ENCODE data around the gene KRTAP10-3. TPM values are rescaled to one million over a fixed set of nuclear protein-coding genes. Genes with fewer than 3 reads are reported as not detected.

The KRTAP10-3 gene
- total RNA-seq, 1 experiment from 2014 or later = not detected

DNA sequence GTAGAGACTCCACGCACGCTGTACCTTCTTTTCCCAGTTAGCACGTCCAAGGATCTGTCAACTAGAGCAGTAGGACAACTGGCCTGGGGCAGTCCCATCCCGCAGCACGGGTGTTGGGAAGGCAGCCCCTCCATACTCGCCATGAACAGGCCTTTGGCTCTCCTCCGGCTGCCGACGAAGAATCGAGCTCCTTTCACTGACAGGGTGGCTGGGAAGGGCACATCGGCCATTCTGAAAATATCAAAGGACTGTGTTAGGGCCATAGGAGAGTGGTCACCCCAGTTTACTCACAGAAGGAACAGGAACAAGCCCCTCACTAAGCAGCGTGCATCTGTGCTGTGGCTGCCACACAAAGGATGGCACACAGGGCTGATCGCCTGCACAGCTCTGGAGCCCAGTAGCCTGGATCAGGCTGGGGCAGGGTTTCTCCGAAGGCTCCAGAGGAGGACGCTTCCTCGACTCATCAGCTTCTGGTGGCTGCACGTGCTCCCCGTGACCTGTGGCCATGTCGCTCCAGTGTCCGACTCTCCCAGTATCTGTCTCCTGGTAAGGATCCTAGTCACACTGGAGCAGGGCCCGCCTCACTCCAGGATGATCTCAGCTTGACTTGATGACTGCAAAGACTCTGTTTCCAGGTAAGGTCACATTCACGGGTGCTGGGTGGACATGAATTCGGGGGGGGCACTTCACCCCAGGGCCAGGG lies 27.5 kb downstream of the KRTAP10-3 start:
- Histone ChIP-seq H2AFZ (ENCODE audit: low read depth, low read length, poor library complexity, severe bottlenecking) (no peak overlapping the region), H3K27me3 (ENCODE audit: insufficient read depth, low read length) (no peaks in the 10 kb centered on the region), H3K79me2 (ENCODE audit: insufficient read depth, low read length) (no peaks in the 10 kb centered on the region), H3K27ac (ENCODE audit: low read depth, low read length) (no peak overlapping the region), H3K9me2 (ENCODE audit: insufficient read depth) (no peaks in the 10 kb centered on the region), H4K20me1 (ENCODE audit: insufficient read depth) (no peaks in the 10 kb centered on the region), H3K4me1 (ENCODE audit: control insufficient read depth in 1 of 2, insufficient read depth in 2 of 2, low read length in 2 of 2) (no peaks in the 10 kb centered on the region), H3K9me3 (ENCODE audit: control insufficient read depth in 1 of 2, insufficient read depth in 1 of 2, low read depth in 1 of 2, low read length in 2 of 2) (no peaks in the 10 kb centered on the region), H3K36me3 (ENCODE audit: control insufficient read depth in 1 of 2, insufficient read depth in 2 of 2, low read length in 2 of 2) (no peaks in the 10 kb centered on the region), H3K4me3 (replicated peaks in 1 of 2; ENCODE audit: low read depth in 1 of 2, low read length in 2 of 2) (no peak overlapping the region), H3K4me2 (ENCODE audit: low read length) (no peak overlapping the region), H3K9ac (ENCODE audit: low read length) (no peak overlapping the region)
- intact Hi-C loops (cut with micrococcal nuclease) = no loop called here
- ChIA-PET RAD21 (ENCODE audit: low non-redundant PET in 1 of 2, low total read pairs in 2 of 2, uncharacterized antibody in 2 of 2, unreplicated experiment in 2 of 2) (no interaction called here), POLR2A (no interaction called here), CTCF (no interaction called here)
- ATAC-seq (no peak), DNase-seq (ENCODE audit: low read depth, low spot score) (no peak)
- BruUV-seq (replicated peaks) = no TSS peak
- no peak for TF ChIP-seq FOSL1 (IDR thresholded peaks at IDR 0.05; ENCODE audit: low read depth)
- TF ChIP-seq EZH2phosphoT487 (IDR thresholded peaks at IDR 0.05; ENCODE audit: borderline replicate concordance) = no peak
- TF ChIP-seq RAD21 (IDR thresholded peaks at IDR 0.05; ENCODE audit: low read depth) = no peak
- TF ChIP-seq SP1 (IDR thresholded peaks at IDR 0.05; ENCODE audit: low read depth) = no peak
- TF ChIP-seq ZNF274 (IDR thresholded peaks at IDR 0.05; ENCODE audit: low read depth, low read length) = no peak
- no peak for TF ChIP-seq TCF7L2 (IDR thresholded peaks at IDR 0.05; ENCODE audit: borderline replicate concordance, extremely low read depth, insufficient read depth, insufficient read length)
- no peak for TF ChIP-seq CEBPB (IDR thresholded peaks at IDR 0.05; ENCODE audit: low read depth)
- TF ChIP-seq, protein P1, sequence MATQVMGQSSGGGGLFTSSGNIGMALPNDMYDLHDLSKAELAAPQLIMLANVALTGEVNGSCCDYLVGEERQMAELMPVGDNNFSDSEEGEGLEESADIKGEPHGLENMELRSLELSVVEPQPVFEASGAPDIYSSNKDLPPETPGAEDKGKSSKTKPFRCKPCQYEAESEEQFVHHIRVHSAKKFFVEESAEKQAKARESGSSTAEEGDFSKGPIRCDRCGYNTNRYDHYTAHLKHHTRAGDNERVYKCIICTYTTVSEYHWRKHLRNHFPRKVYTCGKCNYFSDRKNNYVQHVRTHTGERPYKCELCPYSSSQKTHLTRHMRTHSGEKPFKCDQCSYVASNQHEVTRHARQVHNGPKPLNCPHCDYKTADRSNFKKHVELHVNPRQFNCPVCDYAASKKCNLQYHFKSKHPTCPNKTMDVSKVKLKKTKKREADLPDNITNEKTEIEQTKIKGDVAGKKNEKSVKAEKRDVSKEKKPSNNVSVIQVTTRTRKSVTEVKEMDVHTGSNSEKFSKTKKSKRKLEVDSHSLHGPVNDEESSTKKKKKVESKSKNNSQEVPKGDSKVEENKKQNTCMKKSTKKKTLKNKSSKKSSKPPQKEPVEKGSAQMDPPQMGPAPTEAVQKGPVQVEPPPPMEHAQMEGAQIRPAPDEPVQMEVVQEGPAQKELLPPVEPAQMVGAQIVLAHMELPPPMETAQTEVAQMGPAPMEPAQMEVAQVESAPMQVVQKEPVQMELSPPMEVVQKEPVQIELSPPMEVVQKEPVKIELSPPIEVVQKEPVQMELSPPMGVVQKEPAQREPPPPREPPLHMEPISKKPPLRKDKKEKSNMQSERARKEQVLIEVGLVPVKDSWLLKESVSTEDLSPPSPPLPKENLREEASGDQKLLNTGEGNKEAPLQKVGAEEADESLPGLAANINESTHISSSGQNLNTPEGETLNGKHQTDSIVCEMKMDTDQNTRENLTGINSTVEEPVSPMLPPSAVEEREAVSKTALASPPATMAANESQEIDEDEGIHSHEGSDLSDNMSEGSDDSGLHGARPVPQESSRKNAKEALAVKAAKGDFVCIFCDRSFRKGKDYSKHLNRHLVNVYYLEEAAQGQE (IDR thresholded peaks at IDR 0.05; ENCODE audit: low read depth) = no peak
- no peak for TF ChIP-seq SRF (IDR thresholded peaks at IDR 0.05; ENCODE audit: low read depth)
- no peak for TF ChIP-seq ELF1 (IDR thresholded peaks at IDR 0.05; ENCODE audit: borderline replicate concordance, low read depth)
- TF ChIP-seq, protein P2, sequence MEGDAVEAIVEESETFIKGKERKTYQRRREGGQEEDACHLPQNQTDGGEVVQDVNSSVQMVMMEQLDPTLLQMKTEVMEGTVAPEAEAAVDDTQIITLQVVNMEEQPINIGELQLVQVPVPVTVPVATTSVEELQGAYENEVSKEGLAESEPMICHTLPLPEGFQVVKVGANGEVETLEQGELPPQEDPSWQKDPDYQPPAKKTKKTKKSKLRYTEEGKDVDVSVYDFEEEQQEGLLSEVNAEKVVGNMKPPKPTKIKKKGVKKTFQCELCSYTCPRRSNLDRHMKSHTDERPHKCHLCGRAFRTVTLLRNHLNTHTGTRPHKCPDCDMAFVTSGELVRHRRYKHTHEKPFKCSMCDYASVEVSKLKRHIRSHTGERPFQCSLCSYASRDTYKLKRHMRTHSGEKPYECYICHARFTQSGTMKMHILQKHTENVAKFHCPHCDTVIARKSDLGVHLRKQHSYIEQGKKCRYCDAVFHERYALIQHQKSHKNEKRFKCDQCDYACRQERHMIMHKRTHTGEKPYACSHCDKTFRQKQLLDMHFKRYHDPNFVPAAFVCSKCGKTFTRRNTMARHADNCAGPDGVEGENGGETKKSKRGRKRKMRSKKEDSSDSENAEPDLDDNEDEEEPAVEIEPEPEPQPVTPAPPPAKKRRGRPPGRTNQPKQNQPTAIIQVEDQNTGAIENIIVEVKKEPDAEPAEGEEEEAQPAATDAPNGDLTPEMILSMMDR (IDR thresholded peaks at IDR 0.05 in 2 of 3, conservative IDR thresholded peaks at IDR 0.05 in 1 of 3; ENCODE audit: borderline replicate concordance in 1 of 3, insufficient read depth in 1 of 3, low read depth in 2 of 3, low read length in 2 of 3) = no peak
- TF ChIP-seq ATF3 (IDR thresholded peaks at IDR 0.05) = no peak
- TF ChIP-seq JUND (IDR thresholded peaks at IDR 0.05) = no peak
- no peak for TF ChIP-seq SIN3A (IDR thresholded peaks at IDR 0.05; ENCODE audit: low read depth)
- no peak for TF ChIP-seq ZFX (IDR thresholded peaks at IDR 0.05)
